ENCODE data around the gene TAF1C. TPM values are rescaled to one million over a fixed set of nuclear protein-coding genes. Genes with fewer than 3 reads are reported as not detected.
"Not testable (repeated sequence)": the region's sequence is repeated elsewhere in the genome, so short reads cannot be mapped to it uniquely, and the experiment has no call there.

Gene TAF1C
- polyA plus RNA-seq, 2 of the 4 experiments (the other 2 are of a cell fraction), result 13.2 to 38.6 TPM

- Histone ChIP-seq H3K4me3 (no peak overlapping the region), H3K9me3 (no peaks in the 10 kb centered on the region), H3K27ac (0 out of 6 replicates have a peak overlapping the region, but pooled peaks of 1 of the 2 experiments have one; percentile 17), H3K4me1 (no peaks in the 10 kb centered on the region), H3K4me2 (no peak overlapping the region)
- FAIRE-seq (no peak), DNase-seq (ENCODE audit: low read depth in 1 of 2, low spot score in 1 of 2) (no peak), ATAC-seq (no peak)
- ChIA-PET POLR2A (no interaction called here), CTCF (interaction anchor here (0.6 to 1.3 kb wide), 5 partner anchors 9 to 59 kb away, joined by 3 to 4 read pairs (median 3); partner anchors contain the start of gene TAF1C)
- WGBS (ENCODE audit: missing lambda C conversion rate), result 70% methylated on average over 6 of the region's 6 CpGs
- TF ChIP-seq JUN (IDR thresholded peaks at IDR 0.05) (no peak), MYC (IDR thresholded peaks at IDR 0.05; ENCODE audit: borderline replicate concordance, low read length) (no peak), PHF8 (IDR thresholded peaks at IDR 0.05; ENCODE audit: borderline replicate concordance, low read depth) (no peak), ZNF302 (CRISPR knock-in tag; IDR thresholded peaks at IDR 0.05) (no peak), HEYL (CRISPR knock-in tag; IDR thresholded peaks at IDR 0.05) (no peak), RFX5 (IDR thresholded peaks at IDR 0.05) (no peak), ZSCAN20 (CRISPR knock-in tag; IDR thresholded peaks at IDR 0.05) (no peak), HOXB5 (CRISPR knock-in tag; IDR thresholded peaks at IDR 0.05) (no peak), ZFP36 (IDR thresholded peaks at IDR 0.05; ENCODE audit: borderline replicate concordance, partially characterized antibody) (no peak), CTCF (IDR thresholded peaks at IDR 0.05) (no peak), CEBPB (IDR thresholded peaks at IDR 0.05) (no peak), TFCP2L1 (CRISPR knock-in tag; IDR thresholded peaks at IDR 0.05) (no peak), HES2 (IDR thresholded peaks at IDR 0.05) (no peak), HOXA7 (CRISPR knock-in tag; IDR thresholded peaks at IDR 0.05) (no peak), BCL3 (IDR thresholded peaks at IDR 0.05) (no peak), TP53 (CRISPR knock-in tag; IDR thresholded peaks at IDR 0.05) (no peak), JUNB (IDR thresholded peaks at IDR 0.05) (no peak), HMGXB4 (CRISPR knock-in tag; IDR thresholded peaks at IDR 0.05; ENCODE audit: borderline replicate concordance) (no peak), FOXS1 (CRISPR knock-in tag; IDR thresholded peaks at IDR 0.05) (no peak), RNF2 (IDR thresholded peaks at IDR 0.05; ENCODE audit: borderline replicate concordance, low read depth) (no peak)
These were observed 32.1 kb upstream of the TAF1C start for GRCh38 chr16:84218956-84219355.

- FAIRE-seq, result no peak
- Histone ChIP-seq H3K27ac (no peak overlapping the region), H3K4me3 (no peak overlapping the region), H3K9me3 (no peaks in the 10 kb centered on the region), H3K4me2 (no peak overlapping the region), H3K4me1 (no peaks in the 10 kb centered on the region)
- CTCF ChIA-PET, result interaction anchor here (0.7 to 1.3 kb wide), 5 partner anchors 8 to 59 kb away, joined by 3 to 4 read pairs (median 3); partner anchors contain the start of gene TAF1C
- TF ChIP-seq KDM1A (IDR thresholded peaks at IDR 0.05; ENCODE audit: low read depth) (no peak), CBX2 (IDR thresholded peaks at IDR 0.05; ENCODE audit: borderline replicate concordance, low read depth) (no peak), HOXB5 (CRISPR knock-in tag; IDR thresholded peaks at IDR 0.05) (no peak), BCL3 (IDR thresholded peaks at IDR 0.05) (no peak), TFCP2L1 (CRISPR knock-in tag; IDR thresholded peaks at IDR 0.05) (no peak), FOSB (CRISPR knock-in tag; IDR thresholded peaks at IDR 0.05) (no peak), ZFP36 (IDR thresholded peaks at IDR 0.05; ENCODE audit: borderline replicate concordance, partially characterized antibody) (no peak), NR3C1 (IDR thresholded peaks at IDR 0.05) (no peak), RAD21 (conservative IDR thresholded peaks at IDR 0.05 in 1 of 2, IDR thresholded peaks at IDR 0.05 in 1 of 2) (no peak), ZC3H11A (IDR thresholded peaks at IDR 0.05) (no peak), ATOH8 (CRISPR knock-in tag; IDR thresholded peaks at IDR 0.05; ENCODE audit: low read depth) (no peak)
- ATAC-seq, result no peak
- 75% methylated on average over 17 of the region's 17 CpGs for WGBS (ENCODE audit: missing lambda C conversion rate)
- no peak for DNase-seq (ENCODE audit: low read depth in 1 of 2, low spot score in 1 of 2)
- POLR2A ChIA-PET, result no interaction called here
These were observed 31.4 kb upstream of the TAF1C start for GRCh38 chr16:84218176-84218823.

- H3K4me2 ChIP-seq; FAIRE-seq; ATAC-seq; H3K27ac ChIP-seq; H3K4me1 ChIP-seq; DNase-seq (ENCODE audit: low read depth in 1 of 2, low spot score in 1 of 2); H3K9me3 ChIP-seq; H3K4me3 ChIP-seq; POLR2A ChIA-PET: not testable (repeated sequence)
- 44% methylated on average over 3 of the region's 3 CpGs for WGBS (ENCODE audit: missing lambda C conversion rate)
- CTCF ChIA-PET, result interaction anchor here (0.6 to 1.8 kb wide), 3 partner anchors 17 to 32 kb away, joined by 3 to 8 read pairs (median 3); partner anchors contain the start of gene TAF1C
These were observed 29.3 kb upstream of the TAF1C start for GRCh38 chr16:84216144-84216543.
